ENCODE data around the gene MEGF11. TPM values are rescaled to one million over a fixed set of nuclear protein-coding genes. Genes with fewer than 3 reads are reported as not detected.

Gene MEGF11
- total and polyA plus RNA-seq, 10 donors, result 0.02 to 0.61 (median 0.23) TPM; not detected in 4

Small RNA genes lying within 50 kb of the gene (microRNA-seq; reads per million reads assigned to microRNA genes)
- gene MIR4311, result 0 reads per million in 3 donors

Small RNA genes lying within 50 kb of the gene (small RNA-seq; reads per million reads assigned to genes)
- 0 reads per million in 4 donors for gene MIR4311

Other genes with a start within 250 kb of the MEGF11 start
- gene DIS3L, start 39.8 kb upstream of the MEGF11 start, total RNA-seq, result 10 to 100 TPM; 23.1 to 30.7 (median 28.1) TPM
- 10 to 100 TPM in 2 of 3 donors, 1 to 10 TPM in 1; 8.8 to 13.1 (median 10.7) TPM for gene DIS3L, start 39.8 kb upstream of the MEGF11 start, polyA plus RNA-seq
- 1 to 10 TPM; 5.2 to 9.4 (median 7.7) TPM for gene TIPIN, start 102.9 kb upstream of the MEGF11 start, total RNA-seq
- gene TIPIN, start 102.9 kb upstream of the MEGF11 start, polyA plus RNA-seq, result 1 to 10 TPM; 2.7 to 4.9 (median 4.8) TPM
- 10 to 100 TPM; 36.3 to 56.9 (median 47.4) TPM for gene MAP2K1, start 133.2 kb upstream of the MEGF11 start, total RNA-seq
- 10 to 100 TPM; 20.2 to 34.1 (median 30.1) TPM for gene MAP2K1, start 133.2 kb upstream of the MEGF11 start, polyA plus RNA-seq
- 10 to 100 TPM; 20.0 to 37.2 (median 25.2) TPM for gene SNAPC5, start 244.0 kb upstream of the MEGF11 start, total RNA-seq
- gene SNAPC5, start 244.0 kb upstream of the MEGF11 start, polyA plus RNA-seq, result 10 to 100 TPM; 30.6 to 46.8 (median 34.3) TPM